Measurements from ENCODE around the gene EFCAB11.

The EFCAB11 gene

GRCh38 chr14:89956661-89957009 lies 2.1 kb upstream of the EFCAB11 start:
- DNase-seq (ENCODE audit: low read depth): no peak

- peak; percentile 95 for DNase-seq (ENCODE audit: low read depth)
These were observed 1.5 kb upstream of the EFCAB11 start, which contains the start of gene TDP1 for GRCh38 chr14:89955745-89956660. TSS of gene TDP1 (plus strand) at chr14:89955927. CDS start at chr14:89963115, 7,188 bp downstream.

- DNase-seq (ENCODE audit: low read depth): no peak
These were observed 653 bp upstream of the EFCAB11 start for GRCh38 chr14:89955022-89955744.

GRCh38 chr14:89953602-89954001 lies 928 bp downstream of the EFCAB11 start:
- DNase-seq (ENCODE audit: low read depth): no peak

- no peak for DNase-seq (ENCODE audit: low read depth)
These were observed 2.0 kb downstream of the EFCAB11 start for GRCh38 chr14:89952576-89952975.

- no peak for DNase-seq (ENCODE audit: low read depth)
These were observed 7.2 kb downstream of the EFCAB11 start for GRCh38 chr14:89947344-89947743.

GRCh38 chr14:89941830-89942377 lies 12.6 kb downstream of the EFCAB11 start:
- no peak for DNase-seq (ENCODE audit: low read depth)

GRCh38 chr14:89936654-89937185 lies 17.8 kb downstream of the EFCAB11 start:
- no peak for DNase-seq (ENCODE audit: low read depth)

- no peak for DNase-seq (ENCODE audit: low read depth)
These were observed 21.5 kb downstream of the EFCAB11 start for GRCh38 chr14:89933002-89933401.

- no peak for DNase-seq (ENCODE audit: low read depth)
These were observed 27.2 kb downstream of the EFCAB11 start for GRCh38 chr14:89927186-89927865.

- no peak for DNase-seq (ENCODE audit: low read depth)
These were observed 27.8 kb downstream of the EFCAB11 start for GRCh38 chr14:89926694-89927093.

GRCh38 chr14:89924268-89924667 lies 30.3 kb downstream of the EFCAB11 start:
- no peak for DNase-seq (ENCODE audit: low read depth)

- DNase-seq (ENCODE audit: low read depth): no peak
These were observed 32.3 kb downstream of the EFCAB11 start for GRCh38 chr14:89922031-89922907.

GRCh38 chr14:89921346-89921745 lies 33.2 kb downstream of the EFCAB11 start:
- no peak for DNase-seq (ENCODE audit: low read depth)

GRCh38 chr14:89920056-89920455 lies 34.5 kb downstream of the EFCAB11 start:
- no peak for DNase-seq (ENCODE audit: low read depth)

- DNase-seq (ENCODE audit: low read depth): no peak
These were observed 35.8 kb downstream of the EFCAB11 start for GRCh38 chr14:89918721-89919120.

- peak; percentile 52 for DNase-seq (ENCODE audit: low read depth)
These were observed 39.2 kb downstream of the EFCAB11 start for GRCh38 chr14:89915114-89915878.

- DNase-seq (ENCODE audit: low read depth): no peak
These were observed 41.8 kb downstream of the EFCAB11 start for GRCh38 chr14:89912667-89913211.

- DNase-seq (ENCODE audit: low read depth): no peak
These were observed 42.3 kb downstream of the EFCAB11 start for GRCh38 chr14:89912221-89912620.
